ENCODE data around the gene SSC5D. TPM values are rescaled to one million over a fixed set of nuclear protein-coding genes. Genes with fewer than 3 reads are reported as not detected.

Gene SSC5D
- total and polyA plus RNA-seq, 2 donors (not counting 1 experiment from before 2014, with no cell fraction given) = 3.0 to 19.7 TPM

- H4K20me1 ChIP-seq (ENCODE audit: control insufficient read depth, extremely low read depth, insufficient read depth, low read length) = no peaks in the 10 kb centered on the region
Observed at GRCh38 chr19:55489711-55490477, 1.7 kb downstream of the SSC5D start.

DNA sequence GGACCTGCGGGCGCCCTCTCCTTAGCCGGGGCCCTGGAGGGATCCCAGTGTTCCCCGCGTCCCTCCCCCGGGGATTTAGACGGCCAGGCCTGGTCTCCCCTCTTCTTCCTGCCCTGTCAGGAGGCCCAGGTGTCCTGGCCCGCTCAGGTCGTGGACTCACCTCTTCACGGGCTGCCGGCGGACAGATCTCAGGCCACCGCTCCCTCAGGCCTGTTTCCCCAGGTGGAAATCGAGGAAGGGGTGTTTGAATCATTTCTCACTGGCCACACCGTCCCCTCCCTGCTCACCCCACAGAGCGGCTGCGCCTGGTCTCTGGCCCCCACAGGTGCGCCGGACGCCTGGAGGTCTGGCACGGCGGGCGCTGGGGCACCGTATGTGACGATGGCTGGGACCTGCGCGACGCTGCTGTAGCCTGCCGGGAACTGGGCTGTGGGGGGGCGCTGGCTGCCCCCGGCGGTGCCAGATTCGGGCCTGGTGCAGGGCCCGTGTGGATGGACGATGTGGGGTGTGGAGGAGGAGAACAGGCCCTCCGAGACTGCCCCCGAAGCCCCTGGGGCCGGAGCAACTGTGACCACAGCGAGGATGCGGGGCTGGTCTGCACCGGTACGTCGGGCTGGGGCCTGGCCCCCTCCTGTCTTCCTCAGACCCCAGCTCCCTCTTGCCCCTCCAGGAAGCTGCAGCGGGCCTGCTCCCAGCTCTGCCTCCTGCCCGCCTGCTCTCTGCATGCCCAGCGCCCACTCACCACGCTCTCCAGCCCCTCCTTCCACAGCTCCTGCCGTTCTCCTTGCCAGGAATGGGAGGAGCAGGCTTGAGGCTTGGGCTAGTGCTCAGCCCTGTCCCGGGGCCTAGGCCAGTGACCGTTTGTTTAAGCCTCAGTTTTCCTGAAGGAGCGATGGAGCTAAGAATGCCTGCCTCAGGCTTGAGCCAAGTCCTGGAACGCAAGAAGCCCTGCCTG lies 2.5 kb downstream of the SSC5D start:
- no peaks in the 10 kb centered on the region for H3K27me3 ChIP-seq (ENCODE audit: control insufficient read depth, insufficient read depth, low read length)
- DNase-seq (ENCODE audit: low read depth in 2 of 2) = peak in 1 of 2 donors; percentile 50
- no peaks in the 10 kb centered on the region for H4K20me1 ChIP-seq (ENCODE audit: control insufficient read depth, extremely low read depth, insufficient read depth, low read length)
- H3K27ac ChIP-seq (ENCODE audit: insufficient read depth, low read length) = no peak overlapping the region
- H3K36me3 ChIP-seq (ENCODE audit: control insufficient read depth, insufficient read depth, low read length) = peaks cover 1% of the 10 kb centered on the region
- no peak for TF ChIP-seq EZH2 (IDR thresholded peaks at IDR 0.05; ENCODE audit: low read length, missing control alignments)
- no peak for TF ChIP-seq CTCF (conservative IDR thresholded peaks at IDR 0.05 in 1 of 2, IDR thresholded peaks at IDR 0.05 in 1 of 2; ENCODE audit: low read depth in 1 of 2, low read length in 2 of 2)
- no peak overlapping the region for H3K4me3 ChIP-seq (replicated peaks in 1 of 4; ENCODE audit: control extremely low read depth in 1 of 4, insufficient read depth in 1 of 4, low read depth in 3 of 4, low read length in 4 of 4)
- H3K4me2 ChIP-seq (ENCODE audit: extremely low read depth, insufficient read depth, low read length) = no peak overlapping the region
- H3K79me2 ChIP-seq (ENCODE audit: control insufficient read depth, insufficient read depth, low read length) = peaks cover 7% of the 10 kb centered on the region
- H2AFZ ChIP-seq (ENCODE audit: low read length) = no peak overlapping the region
- no peak overlapping the region for H3K9ac ChIP-seq (ENCODE audit: insufficient read depth, low read length)
- no peaks in the 10 kb centered on the region for H3K9me3 ChIP-seq (ENCODE audit: control insufficient read depth, insufficient read depth, low read depth, low read length)
- peaks cover 45% of the 10 kb centered on the region for H3K4me1 ChIP-seq (ENCODE audit: control insufficient read depth, extremely low read depth, insufficient read depth, low read length)

More at GRCh38 chr19:55489711-55490477, 1.7 kb downstream of the SSC5D start:
- Histone ChIP-seq H3K79me2 (ENCODE audit: control insufficient read depth, insufficient read depth, low read length) (peaks cover 10% of the 10 kb centered on the region), H3K4me1 (ENCODE audit: control insufficient read depth, extremely low read depth, insufficient read depth, low read length) (peaks cover 47% of the 10 kb centered on the region), H2AFZ (ENCODE audit: low read length) (no peak overlapping the region), H3K36me3 (ENCODE audit: control insufficient read depth, insufficient read depth, low read length) (peaks cover 1% of the 10 kb centered on the region), H3K9me3 (ENCODE audit: control insufficient read depth, insufficient read depth, low read depth, low read length) (no peaks in the 10 kb centered on the region), H3K4me3 (replicated peaks in 1 of 4; ENCODE audit: control extremely low read depth in 1 of 4, insufficient read depth in 1 of 4, low read depth in 3 of 4, low read length in 4 of 4) (peak overlapping the region in 1 of 4 experiments; percentile 53), H3K9ac (ENCODE audit: insufficient read depth, low read length) (no peak overlapping the region), H3K27ac (ENCODE audit: insufficient read depth, low read length) (no peak overlapping the region), H3K27me3 (ENCODE audit: control insufficient read depth, insufficient read depth, low read length) (no peaks in the 10 kb centered on the region), H3K4me2 (ENCODE audit: extremely low read depth, insufficient read depth, low read length) (peak overlapping the region; percentile 75)
- no peak for DNase-seq (ENCODE audit: low read depth in 2 of 2)
- TF ChIP-seq EZH2 (IDR thresholded peaks at IDR 0.05; ENCODE audit: low read length, missing control alignments) (no peak), CTCF (conservative IDR thresholded peaks at IDR 0.05 in 1 of 2, IDR thresholded peaks at IDR 0.05 in 1 of 2; ENCODE audit: low read depth in 1 of 2, low read length in 2 of 2) (no peak)

Measured in fibroblast of lung (primary cell).